RKO (cell line): Measurements from ENCODE around the gene SCARB1.

ENCODE experiments used
- DNase-seq: peaks from one replicate; pipeline ENCODE4 v3.0.0-alpha.2; 2016; ENCODE audit warnings: low spot score

Gene SCARB1

GRCh38 chr12:124842800-124843510, 20.7 kb downstream of the SCARB1 start:
- DNase-seq: no peak

GRCh38 chr12:124842073-124842749, 21.5 kb downstream of the SCARB1 start:
- DNase-seq: no peak

GRCh38 chr12:124841558-124841945, 22.1 kb downstream of the SCARB1 start:
- no peak for DNase-seq

DNA sequence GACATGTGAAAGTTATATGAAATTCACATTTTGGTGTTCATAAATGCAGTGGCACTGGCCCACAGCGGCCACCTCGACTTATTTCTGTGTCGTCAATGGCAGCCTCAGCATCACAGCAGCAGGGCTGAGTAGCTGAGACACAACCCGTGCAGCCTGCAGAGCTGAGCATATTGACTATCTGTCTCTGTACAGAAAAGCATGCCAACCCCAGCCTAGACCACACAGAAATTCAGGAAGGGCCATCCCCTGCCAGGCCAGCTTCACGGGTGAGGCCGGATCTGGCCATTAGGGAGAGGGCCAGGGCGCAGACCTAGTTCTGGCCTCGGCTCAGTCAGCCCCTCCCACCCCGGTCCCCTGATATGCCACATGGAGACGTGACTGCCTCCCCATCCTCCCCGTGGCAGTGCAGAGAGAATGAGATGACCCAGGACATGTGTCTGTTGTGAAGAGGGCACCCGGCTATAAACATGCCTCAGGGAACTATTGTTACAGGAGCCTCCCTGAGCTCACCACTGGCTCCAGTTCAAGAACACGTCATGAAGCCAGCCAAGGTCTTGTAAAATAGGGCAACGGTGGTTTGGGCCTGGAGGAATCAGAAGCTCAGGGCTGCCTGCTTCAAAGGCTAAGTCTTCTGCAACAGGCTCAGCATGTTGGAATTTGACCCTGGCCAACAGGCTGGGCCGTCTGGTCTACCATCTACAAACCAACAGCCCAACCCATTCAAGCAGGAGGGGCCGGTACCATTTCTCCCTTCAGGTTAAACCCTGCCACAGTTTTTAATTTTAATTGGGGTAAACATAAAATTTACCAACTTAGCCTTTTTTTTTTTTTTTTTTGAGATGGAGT, 25.5 kb downstream of the SCARB1 start:
- DNase-seq: peak; percentile 68

- no peak for DNase-seq
Measured at GRCh38 chr12:124837249-124837897, 26.3 kb downstream of the SCARB1 start.

- DNase-seq: no peak
Measured at GRCh38 chr12:124836759-124837158, 26.9 kb downstream of the SCARB1 start.

GRCh38 chr12:124835656-124836410, 27.8 kb downstream of the SCARB1 start:
- no peak for DNase-seq

DNA sequence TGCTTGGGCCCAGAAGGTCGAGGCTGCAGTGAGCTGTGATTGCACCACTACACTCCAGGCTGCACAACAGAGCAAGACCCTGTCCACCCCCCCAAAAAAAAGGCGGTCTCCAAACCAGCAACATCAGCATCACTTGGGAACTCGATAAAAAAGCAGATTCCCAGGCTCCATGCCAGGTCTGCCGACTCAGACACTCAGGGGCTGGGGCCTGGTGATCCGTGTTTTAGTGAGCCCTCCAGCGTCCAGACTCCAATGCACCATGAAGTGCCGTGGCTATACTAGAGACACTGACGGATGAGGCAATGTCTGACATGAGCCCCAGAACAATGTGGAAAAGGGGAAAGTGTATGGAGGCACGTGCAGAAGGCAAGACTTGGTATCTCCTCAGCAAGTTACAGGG, 28.8 kb downstream of the SCARB1 start:
- no peak for DNase-seq

- DNase-seq: no peak
Measured at GRCh38 chr12:124833693-124834122, 30.0 kb downstream of the SCARB1 start.

- DNase-seq: no peak
Measured at GRCh38 chr12:124832856-124833255, 30.8 kb downstream of the SCARB1 start.

GRCh38 chr12:124831590-124831989, 32.1 kb downstream of the SCARB1 start:
- no peak for DNase-seq

GRCh38 chr12:124830306-124830705, 33.4 kb downstream of the SCARB1 start:
- no peak for DNase-seq

DNA sequence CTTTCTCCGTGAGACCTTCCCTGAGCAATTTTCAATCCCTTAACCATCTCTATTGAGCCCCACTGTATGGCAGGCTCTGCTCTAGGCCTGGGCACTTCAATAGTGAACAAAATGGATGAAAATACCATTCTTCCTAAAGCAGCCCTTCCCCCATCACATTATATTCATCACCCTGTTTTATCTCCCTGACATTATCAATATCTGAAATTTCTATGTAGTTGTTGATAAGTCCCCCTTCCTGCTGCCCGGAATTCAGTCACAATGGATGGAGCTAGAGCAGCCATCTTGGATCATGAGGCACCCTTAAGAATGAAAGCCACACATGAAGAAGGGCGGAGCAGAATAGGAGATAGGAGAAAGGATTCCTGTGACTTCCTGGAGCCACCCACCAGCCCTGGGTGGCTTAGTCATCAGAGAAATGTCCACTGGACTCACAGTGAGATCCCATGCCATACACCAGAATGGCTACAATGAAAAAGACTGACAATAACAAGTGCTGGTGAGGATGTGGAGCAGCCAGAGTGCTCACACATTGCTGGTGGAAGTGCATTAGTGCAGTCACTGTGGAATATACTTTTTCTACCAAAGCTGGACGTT, 33.9 kb downstream of the SCARB1 start:
- DNase-seq: peak; percentile 30

DNA sequence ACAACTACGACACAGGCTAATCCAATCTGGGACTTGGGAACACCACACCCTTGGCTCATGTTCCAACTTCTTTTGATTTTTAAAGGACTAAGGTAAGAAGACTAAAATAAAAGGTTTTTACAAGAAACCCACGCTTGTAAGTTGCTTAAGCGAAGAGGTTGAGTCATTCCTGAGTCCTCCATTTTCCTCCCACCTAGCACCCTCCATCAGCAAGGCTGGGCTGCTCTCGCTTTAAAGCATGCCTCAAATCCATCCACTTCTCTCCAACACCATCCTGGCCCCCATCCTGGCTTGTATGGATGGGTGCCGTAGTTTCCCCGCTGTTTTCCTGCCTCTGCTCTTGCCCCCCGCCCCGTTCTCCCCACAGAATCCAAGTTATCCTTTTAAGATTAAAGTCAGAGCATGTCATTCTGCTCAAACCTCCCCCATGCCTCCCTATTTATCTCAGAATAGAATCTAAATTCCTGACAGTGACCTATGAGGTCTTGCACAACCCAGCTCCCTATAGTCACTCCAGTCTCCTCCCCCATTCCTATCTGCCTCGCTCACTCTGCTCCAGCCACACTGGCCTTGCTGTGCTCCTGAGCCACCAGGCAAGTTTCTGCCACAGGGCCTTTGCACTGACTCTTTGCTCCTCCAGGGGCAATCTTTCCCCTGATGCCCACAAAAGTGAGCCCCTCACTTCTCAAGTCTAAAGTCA, 34.5 kb downstream of the SCARB1 start:
- peak; percentile 77 for DNase-seq

DNA sequence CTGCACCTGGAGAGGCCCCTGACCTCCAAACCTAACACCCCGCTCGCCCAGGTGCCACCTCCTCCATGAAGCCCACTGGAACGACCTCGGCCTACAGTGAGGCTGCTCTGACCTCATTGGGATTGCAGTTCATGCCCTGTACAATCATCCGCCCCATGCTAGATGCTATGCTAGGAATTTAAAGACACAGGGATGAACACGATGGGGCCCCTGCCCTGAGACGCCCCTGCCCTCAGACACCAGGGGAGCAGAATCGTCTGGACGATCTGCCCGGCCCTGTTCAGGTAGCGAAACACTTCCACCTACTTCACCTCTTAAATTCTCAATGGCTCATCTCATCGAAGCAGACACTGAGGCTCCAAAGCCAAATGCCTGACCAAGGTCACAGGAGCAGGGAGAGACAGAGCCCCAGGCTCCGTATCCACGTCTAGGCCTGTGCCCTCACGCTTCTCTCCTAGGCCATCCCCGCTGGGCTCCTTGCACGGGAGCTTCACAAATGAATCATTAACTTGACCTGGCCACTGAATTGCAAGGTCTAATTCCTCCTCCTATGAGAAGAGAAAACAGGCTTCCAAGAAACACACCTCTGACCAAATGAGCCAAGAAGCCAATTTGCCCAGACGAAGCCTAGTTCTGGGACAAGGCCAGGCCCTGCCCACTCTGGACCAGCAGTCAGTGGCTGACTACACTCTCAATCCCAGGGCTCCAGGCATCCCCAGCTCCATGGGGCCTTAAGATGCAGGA, 35.2 kb downstream of the SCARB1 start:
- DNase-seq: no peak

- no peak for DNase-seq
Measured at GRCh38 chr12:124827588-124828184, 36.0 kb downstream of the SCARB1 start.

DNA sequence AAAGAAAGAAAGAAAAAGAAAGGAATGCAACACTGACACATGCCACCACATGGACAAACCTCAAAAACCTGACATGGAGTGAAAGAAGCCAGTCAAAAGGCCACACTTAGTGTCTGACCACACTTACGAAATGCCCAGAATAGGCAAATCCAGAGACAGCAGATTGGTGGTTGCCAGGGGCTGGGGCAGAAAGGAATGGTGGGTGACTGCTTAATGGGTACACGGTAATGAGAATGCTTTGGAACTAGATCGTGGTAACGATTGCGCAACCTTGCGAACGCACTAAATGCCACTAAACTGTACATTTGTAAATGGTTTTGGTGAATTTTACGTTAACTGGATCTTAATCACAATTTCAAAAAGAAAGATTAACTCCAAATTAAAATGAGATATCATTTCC, 39.5 kb downstream of the SCARB1 start:
- DNase-seq: no peak

DNA sequence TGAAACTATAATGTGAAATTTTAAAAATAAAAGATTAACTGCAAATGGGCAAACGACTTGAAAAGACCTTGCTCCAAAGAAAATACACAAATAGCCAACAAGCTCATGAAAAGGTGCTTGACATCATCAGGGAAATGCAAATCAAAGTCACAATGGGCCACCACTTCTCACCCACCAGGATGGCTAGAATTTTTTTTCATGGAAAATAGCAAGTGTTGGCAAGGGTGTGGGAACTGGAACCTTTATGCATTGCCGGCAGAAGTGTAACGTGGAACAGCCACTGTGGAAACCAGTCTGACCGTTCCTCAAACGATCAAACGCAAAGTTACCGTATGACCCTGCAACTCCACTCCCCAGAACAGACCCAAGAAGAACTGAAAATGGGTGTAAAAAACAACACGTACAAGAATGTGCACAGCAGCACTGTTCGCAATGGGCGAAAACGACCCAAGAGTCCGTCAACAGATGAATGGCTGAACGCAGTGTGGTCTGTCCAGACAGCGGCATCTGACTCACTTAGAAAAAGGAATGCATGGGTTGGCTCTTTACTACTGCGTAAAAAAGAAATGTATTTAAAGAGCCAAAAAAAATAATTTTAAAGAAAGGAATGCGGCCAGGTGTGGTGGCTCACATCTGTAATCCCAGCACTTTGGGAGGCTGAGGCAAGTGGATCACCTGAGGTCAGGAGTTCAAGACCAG, 40.2 kb downstream of the SCARB1 start:
- no peak for DNase-seq

DNA sequence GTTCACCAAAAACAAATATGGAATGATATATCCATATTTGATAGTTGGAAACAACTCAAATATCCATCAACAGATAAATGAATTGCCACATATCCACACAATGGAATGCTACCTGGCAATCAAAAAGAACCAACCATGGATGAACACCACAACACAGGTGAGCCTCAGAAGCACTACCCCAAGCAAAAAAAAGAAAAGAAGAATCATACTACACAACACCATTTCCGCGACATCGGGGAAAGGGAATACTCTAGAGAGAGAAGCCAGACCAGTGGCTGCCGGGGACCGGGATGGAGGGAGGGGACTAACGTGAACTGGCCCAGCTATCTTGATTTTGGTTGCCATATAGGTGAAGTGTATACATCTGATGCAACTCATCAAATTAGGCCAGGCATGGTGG, 41.4 kb downstream of the SCARB1 start:
- DNase-seq: no peak
